ENCODE measurements around the gene PTPN3. TPM values are rescaled to one million over a fixed set of nuclear protein-coding genes. Genes with fewer than 3 reads are reported as not detected.

Gene PTPN3
- total RNA-seq, 2 experiments from 2014 or later: 0.58 to 1.3 TPM

GRCh38 chr9:109482391-109482916 is 15.7 kb downstream of the PTPN3 start:
- TF ChIP-seq, protein P1, sequence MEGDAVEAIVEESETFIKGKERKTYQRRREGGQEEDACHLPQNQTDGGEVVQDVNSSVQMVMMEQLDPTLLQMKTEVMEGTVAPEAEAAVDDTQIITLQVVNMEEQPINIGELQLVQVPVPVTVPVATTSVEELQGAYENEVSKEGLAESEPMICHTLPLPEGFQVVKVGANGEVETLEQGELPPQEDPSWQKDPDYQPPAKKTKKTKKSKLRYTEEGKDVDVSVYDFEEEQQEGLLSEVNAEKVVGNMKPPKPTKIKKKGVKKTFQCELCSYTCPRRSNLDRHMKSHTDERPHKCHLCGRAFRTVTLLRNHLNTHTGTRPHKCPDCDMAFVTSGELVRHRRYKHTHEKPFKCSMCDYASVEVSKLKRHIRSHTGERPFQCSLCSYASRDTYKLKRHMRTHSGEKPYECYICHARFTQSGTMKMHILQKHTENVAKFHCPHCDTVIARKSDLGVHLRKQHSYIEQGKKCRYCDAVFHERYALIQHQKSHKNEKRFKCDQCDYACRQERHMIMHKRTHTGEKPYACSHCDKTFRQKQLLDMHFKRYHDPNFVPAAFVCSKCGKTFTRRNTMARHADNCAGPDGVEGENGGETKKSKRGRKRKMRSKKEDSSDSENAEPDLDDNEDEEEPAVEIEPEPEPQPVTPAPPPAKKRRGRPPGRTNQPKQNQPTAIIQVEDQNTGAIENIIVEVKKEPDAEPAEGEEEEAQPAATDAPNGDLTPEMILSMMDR (IDR thresholded peaks at IDR 0.05): no peak
- CTCF ChIA-PET: interaction anchor here (1.7 kb wide), 1 partner anchor 42 kb away, joined by 5 read pairs; no protein-coding TSS in a partner anchor
- intact Hi-C loops (cut with micrococcal nuclease): no loop called here
- ATAC-seq (no peak), DNase-seq (no peak)
- Mint-ChIP-seq H3K4me3 (no peak overlapping the region), H3K9me3 (no peaks in the 10 kb centered on the region), H3K4me1 (ENCODE audit: low read depth) (no peaks in the 10 kb centered on the region), H3K27ac (no peak overlapping the region), H3K27me3 (peaks cover 10% of the 10 kb centered on the region), H3K36me3 (ENCODE audit: low read depth) (no peaks in the 10 kb centered on the region)
- POLR2A ChIA-PET: no interaction called here

DNA sequence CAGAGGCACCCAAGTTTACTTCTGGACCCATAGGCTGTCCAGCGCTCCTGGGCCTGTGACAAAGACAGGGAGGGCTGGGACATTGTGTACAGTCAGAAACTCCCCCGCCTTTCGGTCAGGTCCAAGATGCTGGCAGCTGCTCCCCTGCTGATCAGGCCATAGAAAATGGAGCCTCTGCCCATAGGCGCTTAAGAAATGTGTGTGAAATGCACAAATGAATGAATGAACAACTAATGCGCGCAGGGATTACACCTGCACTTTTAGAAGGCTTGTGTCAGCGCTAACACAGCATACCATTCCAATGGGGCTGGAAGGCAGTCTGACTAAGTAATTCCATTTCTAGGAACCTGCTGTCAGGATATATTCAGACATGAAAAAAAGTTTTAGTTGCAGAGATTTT is 16.3 kb downstream of the PTPN3 start:
- Mint-ChIP-seq H3K27ac (no peak overlapping the region), H3K4me3 (no peak overlapping the region), H3K4me1 (ENCODE audit: low read depth) (no peaks in the 10 kb centered on the region), H3K9me3 (no peaks in the 10 kb centered on the region), H3K27me3 (peaks cover 10% of the 10 kb centered on the region), H3K36me3 (ENCODE audit: low read depth) (no peaks in the 10 kb centered on the region)
- POLR2A ChIA-PET: no interaction called here
- TF ChIP-seq, protein P1 (IDR thresholded peaks at IDR 0.05): no peak
- ATAC-seq: no peak
- CTCF ChIA-PET: no interaction called here
- intact Hi-C loops (cut with micrococcal nuclease): no loop called here
- DNase-seq: no peak

- H3K27ac Mint-ChIP-seq: no peak overlapping the region
- H3K4me3 Mint-ChIP-seq: no peak overlapping the region
- H3K4me1 Mint-ChIP-seq (ENCODE audit: low read depth): no peaks in the 10 kb centered on the region
- intact Hi-C loops (cut with micrococcal nuclease): no loop called here
- ATAC-seq (no peak), DNase-seq (no peak)
- H3K9me3 Mint-ChIP-seq: no peaks in the 10 kb centered on the region
- no peaks in the 10 kb centered on the region for H3K36me3 Mint-ChIP-seq (ENCODE audit: low read depth)
- CTCF ChIA-PET: interaction anchor here (1.9 kb wide), 1 partner anchor 10 kb away, joined by 10 read pairs; no protein-coding TSS in a partner anchor
- TF ChIP-seq, protein P1 (IDR thresholded peaks at IDR 0.05): no peak
- H3K27me3 Mint-ChIP-seq: peaks cover 8% of the 10 kb centered on the region
- POLR2A ChIA-PET: no interaction called here
These were observed 18.3 kb downstream of the PTPN3 start for GRCh38 chr9:109479822-109480221.

DNA sequence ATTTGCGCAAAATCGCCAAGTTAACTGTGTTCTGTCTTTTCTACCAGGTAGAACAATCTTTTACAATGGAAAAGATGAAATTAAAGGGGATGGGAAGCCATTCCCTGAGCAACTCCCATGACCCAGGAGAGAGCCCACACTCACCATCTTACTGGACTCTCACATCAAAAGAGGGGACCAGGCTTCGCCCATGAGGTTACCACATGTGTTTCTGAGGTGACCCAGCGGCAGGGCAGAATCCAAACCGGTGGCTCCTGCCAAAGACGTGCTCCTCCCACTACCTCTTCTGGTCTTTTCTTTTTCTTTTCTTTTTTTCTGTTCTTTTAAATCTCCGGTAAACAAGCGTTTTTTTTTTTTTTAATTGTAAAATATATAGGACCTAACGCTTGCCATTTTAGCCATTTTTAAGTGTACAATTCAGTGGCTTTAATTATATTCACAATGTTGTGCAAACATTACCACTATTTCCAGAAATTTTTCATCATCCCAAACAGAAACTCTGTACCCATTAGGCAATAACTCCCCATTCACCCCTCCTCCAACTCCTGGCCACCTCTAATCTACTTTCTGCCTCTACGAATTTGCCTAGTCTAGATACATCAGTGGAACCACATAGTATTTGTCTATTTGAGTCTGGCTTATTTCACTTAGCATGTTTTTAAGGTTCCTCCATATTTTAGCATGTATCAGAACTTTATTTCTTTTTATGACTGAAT is 19.3 kb downstream of the PTPN3 start:
- Mint-ChIP-seq H3K27ac (no peak overlapping the region), H3K36me3 (ENCODE audit: low read depth) (no peaks in the 10 kb centered on the region), H3K27me3 (peaks cover 8% of the 10 kb centered on the region), H3K4me1 (ENCODE audit: low read depth) (no peaks in the 10 kb centered on the region), H3K4me3 (no peak overlapping the region), H3K9me3 (no peaks in the 10 kb centered on the region)
- no peak for DNase-seq
- ATAC-seq: no peak
- intact Hi-C loops (cut with micrococcal nuclease): no loop called here
- TF ChIP-seq, protein P1 (IDR thresholded peaks at IDR 0.05): no peak
- ChIA-PET CTCF (interaction anchor here (1.9 kb wide), 1 partner anchor 9 kb away, joined by 10 read pairs; no protein-coding TSS in a partner anchor), POLR2A (no interaction called here)

- intact Hi-C loops (cut with micrococcal nuclease): no loop called here
- DNase-seq (no peak), ATAC-seq (no peak)
- TF ChIP-seq, protein P1 (IDR thresholded peaks at IDR 0.05): no peak
- Mint-ChIP-seq H3K36me3 (ENCODE audit: low read depth) (no peaks in the 10 kb centered on the region), H3K27ac (no peak overlapping the region), H3K4me1 (ENCODE audit: low read depth) (no peaks in the 10 kb centered on the region), H3K4me3 (no peak overlapping the region), H3K9me3 (no peaks in the 10 kb centered on the region), H3K27me3 (peaks cover 8% of the 10 kb centered on the region)
- ChIA-PET POLR2A (no interaction called here), CTCF (interaction anchor here (1.0 kb wide), 1 partner anchor 8 kb away, joined by 3 read pairs; no protein-coding TSS in a partner anchor)
These were observed 20.0 kb downstream of the PTPN3 start for GRCh38 chr9:109478051-109478563.
